Endodermal cell (in vitro differentiated cells): ENCODE results near the gene TBC1D24. TPM values are rescaled to one million over a fixed set of nuclear protein-coding genes. Genes with fewer than 3 reads are reported as not detected.

Source experiments
- DNase-seq: peaks from one replicate; pipeline ENCODE4 v3.0.0-alpha.2; 2017
- H3K27ac ChIP-seq: 2 replicates; pipeline ENCODE4 v1.5.1; 2013; ENCODE audit warnings: mild to moderate bottlenecking, low read depth, low read length, moderate library complexity
- H3K27me3 ChIP-seq: 2 replicates; pipeline ENCODE4 v1.6.1; 2013; ENCODE audit warnings: mild to moderate bottlenecking, low read length, moderate library complexity; ENCODE audit not compliant: insufficient read depth, control insufficient read depth, poor library complexity, severe bottlenecking
- H3K36me3 ChIP-seq: 2 replicates; pipeline ENCODE4 v1.7.0; 2013; ENCODE audit warnings: mild to moderate bottlenecking, low read length, moderate library complexity; ENCODE audit not compliant: control insufficient read depth, insufficient read depth
- H3K4me1 ChIP-seq: one replicate; pipeline ENCODE4 v1.7.0; 2013; ENCODE audit warnings: low read length; ENCODE audit not compliant: control insufficient read depth, insufficient read depth
- H3K4me3 ChIP-seq: 2 replicates; pipeline ENCODE4 v1.5.1; 2013; ENCODE audit warnings: mild to moderate bottlenecking, low read length, moderate library complexity
- H3K9ac ChIP-seq: 2 replicates; pipeline ENCODE4 v1.6.1; 2013; ENCODE audit warnings: mild to moderate bottlenecking, low read length, moderate library complexity; ENCODE audit not compliant: poor library complexity, severe bottlenecking; ENCODE audit errors: extremely low read depth
- H3K9me3 ChIP-seq: 2 replicates; pipeline ENCODE4 v1.6.1; 2013; ENCODE audit warnings: mild to moderate bottlenecking, low read length, moderate library complexity; ENCODE audit not compliant: control insufficient read depth
- H3K27ac Mint-ChIP-seq: 2 replicates; pipeline ENCODE4 v1.8.0; 2020; ENCODE audit warnings: mixed read lengths
- H3K27me3 Mint-ChIP-seq: 2 replicates; pipeline ENCODE4 v1.8.0; 2021; ENCODE audit warnings: mild to moderate bottlenecking, mixed read lengths; ENCODE audit not compliant: insufficient read depth
- H3K36me3 Mint-ChIP-seq: 2 replicates; pipeline ENCODE4 v1.8.0; 2020; ENCODE audit warnings: low read depth, mixed read lengths
- H3K4me1 Mint-ChIP-seq: 2 replicates; pipeline ENCODE4 v1.8.0; 2020; ENCODE audit warnings: mixed read lengths
- H3K4me3 Mint-ChIP-seq: 2 replicates; pipeline ENCODE4 v1.8.0; 2020; ENCODE audit warnings: mild to moderate bottlenecking, moderate library complexity, mixed read lengths
- H3K9me3 Mint-ChIP-seq: 2 replicates; pipeline ENCODE4 v1.8.0; 2020; ENCODE audit warnings: mild to moderate bottlenecking, mixed read lengths
- WGBS, 2 experiments: methylation state at CpG; one replicate each; pipeline versions ENCODE4 v1.1.5 to v1.1.7; 2013; ENCODE audit warnings: missing lambda C conversion rate in 2 of 2, mixed read lengths in 1 of 2; ENCODE audit not compliant: insufficient coverage in 1 of 2, insufficient read length in 1 of 2; 5-methylcytosine and 5-hydroxymethylcytosine counted together
- total RNA-seq, 2 donors: library from RNA; stranded (reverse); fragmentation: NEBNext Ultra II Directional in 1 of 2; extraction: Animal tissue kit (Norgen Biotek cat#: 25700) in 1 of 2; gene quantifications; 2 replicates in 1 of 2; 3 replicates in 1 of 2; pipeline ENCODE4 v1.2.1, GENCODE V29; 2021
- TF ChIP-seq, protein P1 (sequence below): fragments of 200-600 bp; sonication (generic); conservative IDR thresholded peaks from 2 replicates; pipeline ENCODE4 v1.5.0; 2021; ENCODE audit warnings: antibody characterized with exemption, mild to moderate bottlenecking

The TBC1D24 gene
- total RNA-seq, 2 donors from 2014 or later = 15.7 to 19.4 TPM

DNA sequence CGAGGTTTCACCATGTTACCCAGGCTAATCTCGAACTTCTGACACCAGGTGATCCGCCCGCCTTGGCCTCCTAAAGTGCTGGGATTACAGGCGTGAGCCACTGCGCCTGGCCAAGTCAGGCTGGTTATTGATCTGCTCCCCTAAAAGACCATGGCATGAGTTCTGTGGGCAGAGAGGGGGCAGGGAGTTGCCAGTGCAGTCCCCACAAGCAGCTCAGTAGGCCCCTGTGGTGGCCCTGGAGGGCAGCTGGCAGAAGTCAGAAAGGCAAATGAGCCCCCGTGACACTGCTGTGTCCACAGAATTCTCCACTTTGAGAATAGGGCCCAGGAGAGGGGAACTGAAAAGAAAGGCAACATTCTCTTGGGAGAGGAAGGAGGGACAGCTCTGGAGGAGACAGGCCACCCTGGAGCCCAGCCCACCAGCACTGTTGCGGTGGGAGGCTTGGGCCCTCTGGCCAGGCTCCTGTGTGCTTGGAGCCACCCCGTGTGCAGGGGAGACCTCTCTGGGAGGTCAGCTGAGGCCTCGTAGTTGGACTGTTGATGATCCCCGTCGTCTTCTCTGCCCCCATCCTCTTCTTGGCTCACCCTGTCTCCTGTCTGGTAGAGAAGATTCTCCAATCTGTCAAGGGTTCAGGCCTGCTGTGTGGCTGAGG is 43.2 kb downstream of the TBC1D24 start:
- H3K27me3 ChIP-seq = no peaks in the 10 kb centered on the region
- no peak overlapping the region for H3K4me3 ChIP-seq
- H3K9me3 ChIP-seq = no peaks in the 10 kb centered on the region
- Mint-ChIP-seq H3K27me3 (no peaks in the 10 kb centered on the region), H3K4me3 (no peak overlapping the region), H3K4me1 (peaks cover 30% of the 10 kb centered on the region), H3K9me3 (no peaks in the 10 kb centered on the region), H3K36me3 (peaks cover 25% of the 10 kb centered on the region), H3K27ac (peak overlapping the region; percentile 66)
- H3K9ac ChIP-seq = no peak overlapping the region
- H3K27ac ChIP-seq = no peak overlapping the region
- no peak for DNase-seq
- WGBS, 2 experiments = 94 to 97% methylated on average over 9 to 12 of the region's 12 CpGs
- H3K4me1 ChIP-seq = peaks cover 13% of the 10 kb centered on the region
- TF ChIP-seq, protein P1, sequence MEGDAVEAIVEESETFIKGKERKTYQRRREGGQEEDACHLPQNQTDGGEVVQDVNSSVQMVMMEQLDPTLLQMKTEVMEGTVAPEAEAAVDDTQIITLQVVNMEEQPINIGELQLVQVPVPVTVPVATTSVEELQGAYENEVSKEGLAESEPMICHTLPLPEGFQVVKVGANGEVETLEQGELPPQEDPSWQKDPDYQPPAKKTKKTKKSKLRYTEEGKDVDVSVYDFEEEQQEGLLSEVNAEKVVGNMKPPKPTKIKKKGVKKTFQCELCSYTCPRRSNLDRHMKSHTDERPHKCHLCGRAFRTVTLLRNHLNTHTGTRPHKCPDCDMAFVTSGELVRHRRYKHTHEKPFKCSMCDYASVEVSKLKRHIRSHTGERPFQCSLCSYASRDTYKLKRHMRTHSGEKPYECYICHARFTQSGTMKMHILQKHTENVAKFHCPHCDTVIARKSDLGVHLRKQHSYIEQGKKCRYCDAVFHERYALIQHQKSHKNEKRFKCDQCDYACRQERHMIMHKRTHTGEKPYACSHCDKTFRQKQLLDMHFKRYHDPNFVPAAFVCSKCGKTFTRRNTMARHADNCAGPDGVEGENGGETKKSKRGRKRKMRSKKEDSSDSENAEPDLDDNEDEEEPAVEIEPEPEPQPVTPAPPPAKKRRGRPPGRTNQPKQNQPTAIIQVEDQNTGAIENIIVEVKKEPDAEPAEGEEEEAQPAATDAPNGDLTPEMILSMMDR = no peak
- peaks cover 32% of the 10 kb centered on the region for H3K36me3 ChIP-seq

DNA sequence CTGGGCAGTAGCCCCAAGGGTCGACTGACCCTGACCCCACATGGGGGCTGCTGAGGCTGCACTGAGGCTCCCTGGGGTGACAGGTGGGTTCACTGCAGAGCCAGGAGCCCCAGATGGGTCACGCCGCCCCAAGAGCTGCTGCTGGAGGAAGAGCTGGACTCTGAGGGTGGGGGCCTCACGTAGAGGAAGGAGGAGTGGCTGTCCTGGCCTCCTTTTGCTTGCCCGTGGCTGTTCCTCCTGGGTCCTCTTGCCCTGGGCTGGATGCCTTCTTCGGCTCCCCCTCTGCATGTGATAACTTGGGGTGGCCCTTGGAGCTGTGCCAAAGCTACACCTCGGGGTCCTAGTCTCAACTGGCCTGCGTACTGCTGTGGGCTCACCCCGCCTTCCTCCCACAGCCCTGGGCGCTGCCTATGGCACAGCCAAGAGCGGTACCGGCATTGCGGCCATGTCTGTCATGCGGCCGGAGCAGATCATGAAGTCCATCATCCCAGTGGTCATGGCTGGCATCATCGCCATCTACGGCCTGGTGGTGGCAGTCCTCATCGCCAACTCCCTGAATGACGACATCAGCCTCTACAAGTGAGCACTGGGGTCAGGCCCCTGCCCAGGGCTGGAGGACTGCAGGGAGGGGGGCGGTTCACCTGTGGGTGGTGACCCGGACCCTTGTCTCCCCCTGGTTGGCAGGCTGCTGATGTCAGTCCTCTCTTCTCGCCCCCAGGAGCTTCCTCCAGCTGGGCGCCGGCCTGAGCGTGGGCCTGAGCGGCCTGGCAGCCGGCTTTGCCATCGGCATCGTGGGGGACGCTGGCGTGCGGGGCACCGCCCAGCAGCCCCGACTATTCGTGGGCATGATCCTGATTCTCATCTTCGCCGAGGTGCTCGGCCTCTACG is 44.1 kb downstream of the TBC1D24 start:
- Mint-ChIP-seq H3K27ac (peak overlapping the region; percentile 94), H3K4me3 (peak overlapping the region; percentile 73), H3K27me3 (no peaks in the 10 kb centered on the region), H3K9me3 (no peaks in the 10 kb centered on the region), H3K4me1 (peaks cover 29% of the 10 kb centered on the region), H3K36me3 (peaks cover 33% of the 10 kb centered on the region)
- Histone ChIP-seq H3K27me3 (no peaks in the 10 kb centered on the region), H3K27ac (peak overlapping the region; percentile 44), H3K4me3 (no peak overlapping the region), H3K9me3 (no peaks in the 10 kb centered on the region), H3K4me1 (peaks cover 12% of the 10 kb centered on the region), H3K9ac (no peak overlapping the region), H3K36me3 (peaks cover 42% of the 10 kb centered on the region)
- TF ChIP-seq, protein P1 = no peak
- WGBS, 2 experiments = 94 to 97% methylated on average over 27 to 39 of the region's 39 CpGs
- no peak for DNase-seq

DNA sequence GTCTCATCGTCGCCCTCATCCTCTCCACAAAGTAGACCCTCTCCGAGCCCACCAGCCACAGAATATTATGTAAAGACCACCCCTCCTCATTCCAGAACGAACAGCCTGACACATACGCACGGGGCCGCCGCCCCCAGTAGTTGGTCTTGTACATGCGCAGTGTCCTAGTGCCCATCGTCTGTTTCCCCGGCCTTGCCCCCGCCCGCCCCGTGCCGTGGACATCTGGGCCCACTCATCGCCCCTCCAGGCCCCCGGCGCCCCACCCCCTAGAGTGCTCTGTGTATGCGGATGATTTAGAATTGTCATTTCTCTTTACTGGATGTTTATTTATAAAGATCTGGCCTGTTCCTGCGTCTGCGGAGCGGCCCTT is 44.8 kb downstream of the TBC1D24 start:
- H3K4me1 ChIP-seq = peaks cover 13% of the 10 kb centered on the region
- H3K9ac ChIP-seq = no peak overlapping the region
- no peak for DNase-seq
- H3K27ac ChIP-seq = peak overlapping the region; percentile 44
- H3K36me3 ChIP-seq = peaks cover 48% of the 10 kb centered on the region
- H3K36me3 Mint-ChIP-seq = peaks cover 39% of the 10 kb centered on the region
- H3K4me3 ChIP-seq = no peak overlapping the region
- H3K9me3 Mint-ChIP-seq = no peaks in the 10 kb centered on the region
- no peaks in the 10 kb centered on the region for H3K9me3 ChIP-seq
- H3K27ac Mint-ChIP-seq = peak overlapping the region; percentile 94
- peaks cover 35% of the 10 kb centered on the region for H3K4me1 Mint-ChIP-seq
- peak overlapping the region; percentile 73 for H3K4me3 Mint-ChIP-seq
- TF ChIP-seq, protein P1 = no peak
- no peaks in the 10 kb centered on the region for H3K27me3 ChIP-seq
- WGBS, 2 experiments = 82 to 83% methylated on average over 7 to 22 of the region's 22 CpGs
- no peaks in the 10 kb centered on the region for H3K27me3 Mint-ChIP-seq
